Neural cell (in vitro differentiated cells): ENCODE data around the gene GABRD. TPM values are rescaled to one million over a fixed set of nuclear protein-coding genes. Genes with fewer than 3 reads are reported as not detected.

Experiments
- H2AFZ ChIP-seq: fragments of 200-600, 300-800 bp; sonication (generic), shearing (Covaris generic); 2 replicates; pipeline ENCODE4 v1.6.0; 2014; ENCODE audit warnings: low read depth, mild to moderate bottlenecking, antibody characterized with exemption, low read length, moderate library complexity
- H3F3A ChIP-seq: fragments of 200-600 bp; shearing (Covaris generic); 2 replicates; pipeline ENCODE4 v1.6.1; 2016; ENCODE audit warnings: mild to moderate bottlenecking, moderate library complexity, mixed read lengths, antibody characterized with exemption, low read length; ENCODE audit not compliant: insufficient read depth, poor library complexity, severe bottlenecking
- H3K27ac ChIP-seq: fragments of 200-600, 300-800 bp; sonication (generic), shearing (Covaris generic); 2 replicates; pipeline ENCODE4 v1.5.1; 2014; ENCODE audit warnings: mild to moderate bottlenecking, low read length, moderate library complexity
- H3K27me3 ChIP-seq: fragments of 300-800, 200-600 bp; sonication (generic), shearing (Covaris generic); 2 replicates; pipeline ENCODE4 v1.6.0; 2014; ENCODE audit warnings: mild to moderate bottlenecking, low read depth, low read length, moderate library complexity; ENCODE audit not compliant: insufficient read depth
- H3K36me3 ChIP-seq: fragments of 300-800, 200-600 bp; sonication (generic), shearing (Covaris generic); 2 replicates; pipeline ENCODE4 v1.5.1; 2014; ENCODE audit warnings: mild to moderate bottlenecking, antibody characterized with exemption, low read length, moderate library complexity; ENCODE audit not compliant: insufficient read depth
- H3K4me2 ChIP-seq: fragments of 300-800, 200-600 bp; sonication (generic), shearing (Covaris generic); 2 replicates; pipeline ENCODE4 v1.6.0; 2014; ENCODE audit warnings: mild to moderate bottlenecking, low read length
- H3K4me3 ChIP-seq: fragments of 300-800, 200-600 bp; sonication (generic), shearing (Covaris generic); 2 replicates; pipeline ENCODE4 v1.5.1; 2014; ENCODE audit warnings: mild to moderate bottlenecking, low read length, moderate library complexity
- H3K79me2 ChIP-seq: fragments of 200-600 bp; shearing (Covaris generic); replicated peaks from 2 replicates; pipeline ENCODE4 v1.6.0; 2014; ENCODE audit warnings: mild to moderate bottlenecking, low read length, moderate library complexity; ENCODE audit not compliant: insufficient read depth
- H3K9ac ChIP-seq: fragments of 300-800, 200-600 bp; sonication (generic), shearing (Covaris generic); 2 replicates; pipeline ENCODE4 v1.6.1; 2016; ENCODE audit warnings: mild to moderate bottlenecking, low read length, mixed read lengths
- H3K9me2 ChIP-seq: fragments of 200-600 bp; shearing (Covaris generic); 2 replicates; pipeline ENCODE4 v1.6.1; 2016; ENCODE audit warnings: mild to moderate bottlenecking, low read length, mixed read lengths; ENCODE audit not compliant: insufficient read depth
- H3K9me3 ChIP-seq: fragments of 200-600, 300-800 bp; sonication (generic), shearing (Covaris generic); 2 replicates; pipeline ENCODE4 v1.6.1; 2016; ENCODE audit warnings: mild to moderate bottlenecking, mixed run types, low read length, moderate library complexity, mixed read lengths
- H4K20me1 ChIP-seq: fragments of 200-600 bp; shearing (Covaris generic); 2 replicates; pipeline ENCODE4 v1.6.1; 2016; ENCODE audit warnings: mild to moderate bottlenecking, mixed run types; ENCODE audit not compliant: insufficient read depth
- EP300 ChIP-seq: fragments of 450-650 bp; conservative IDR thresholded peaks from 2 replicates; pipeline ENCODE4 v1.6.1; 2014; ENCODE audit warnings: antibody characterized with exemption, mild to moderate bottlenecking, moderate library complexity; ENCODE audit not compliant: poor library complexity, severe bottlenecking
- EZH2 ChIP-seq: fragments of 200-600, 300-800 bp; shearing (Covaris generic), sonication (generic); IDR thresholded peaks from 2 replicates; pipeline ENCODE4 v1.6.1; 2014; ENCODE audit warnings: antibody characterized with exemption, low read length, borderline replicate concordance, mild to moderate bottlenecking; ENCODE audit not compliant: insufficient read depth, poor library complexity, severe bottlenecking
- MXI1 ChIP-seq: fragments of 450-650 bp; conservative IDR thresholded peaks from 2 replicates; pipeline ENCODE4 v1.6.1; 2014; ENCODE audit warnings: antibody characterized with exemption, mild to moderate bottlenecking; ENCODE audit not compliant: poor library complexity, severe bottlenecking
- POLR2AphosphoS5 ChIP-seq: IDR thresholded peaks from 2 replicates; pipeline ENCODE4 v1.6.1; 2012
- RAD21 ChIP-seq: fragments of 450-650 bp; conservative IDR thresholded peaks from 2 replicates; pipeline ENCODE4 v1.6.1; 2014; ENCODE audit warnings: antibody characterized with exemption, mild to moderate bottlenecking, moderate library complexity
- REST ChIP-seq: IDR thresholded peaks from 2 replicates; pipeline ENCODE4 v1.6.1; 2012; ENCODE audit warnings: borderline replicate concordance
- SMC3 ChIP-seq: fragments of 450-650 bp; conservative IDR thresholded peaks from 2 replicates; pipeline ENCODE4 v1.6.1; 2014; ENCODE audit warnings: antibody characterized with exemption, mild to moderate bottlenecking, moderate library complexity; ENCODE audit not compliant: poor library complexity
- TAF1 ChIP-seq: IDR thresholded peaks from 2 replicates; pipeline ENCODE4 v1.6.1; 2012; ENCODE audit warnings: low read depth
- polyA plus RNA-seq: library from polyadenylated mRNA; depleted of rRNA; stranded (reverse); fragments of >200 nt; gene quantifications from 2 replicates; pipeline ENCODE4 v1.2.3, GENCODE V29; 2014
- TF ChIP-seq, protein P1 (sequence below): fragments of 450-650 bp; IDR thresholded peaks from 2 replicates; pipeline ENCODE4 v1.5.1; 2014; ENCODE audit warnings: antibody characterized with exemption, mild to moderate bottlenecking, moderate library complexity; ENCODE audit not compliant: poor library complexity, severe bottlenecking

The GABRD gene
- polyA plus RNA-seq, 1 donor from 2014 or later, result 0.85 TPM

- Histone ChIP-seq H3K9me3 (no peaks in the 10 kb centered on the region), H3K4me2 (no peak overlapping the region), H3K79me2 (no peaks in the 10 kb centered on the region), H3K4me3 (no peak overlapping the region), H3K9ac (no peak overlapping the region), H3F3A (no peaks in the 10 kb centered on the region), H3K36me3 (no peaks in the 10 kb centered on the region), H2AFZ (no peak overlapping the region), H3K27me3 (no peaks in the 10 kb centered on the region), H3K27ac (no peak overlapping the region), H4K20me1 (no peaks in the 10 kb centered on the region), H3K9me2 (no peaks in the 10 kb centered on the region)
- TF ChIP-seq TAF1, result no peak
Measured at GRCh38 chr1:2027961-2028583, 8.9 kb downstream of the GABRD start.

GRCh38 chr1:2028870-2029560 is 9.9 kb downstream of the GABRD start:
- H3K9me2 ChIP-seq, result no peaks in the 10 kb centered on the region
- no peak overlapping the region for H3K27ac ChIP-seq
- H2AFZ ChIP-seq, result no peak overlapping the region
- no peaks in the 10 kb centered on the region for H3K79me2 ChIP-seq
- no peaks in the 10 kb centered on the region for H3K27me3 ChIP-seq
- H3K4me3 ChIP-seq, result no peak overlapping the region
- TF ChIP-seq REST, result no peak
- TF ChIP-seq, protein P1, sequence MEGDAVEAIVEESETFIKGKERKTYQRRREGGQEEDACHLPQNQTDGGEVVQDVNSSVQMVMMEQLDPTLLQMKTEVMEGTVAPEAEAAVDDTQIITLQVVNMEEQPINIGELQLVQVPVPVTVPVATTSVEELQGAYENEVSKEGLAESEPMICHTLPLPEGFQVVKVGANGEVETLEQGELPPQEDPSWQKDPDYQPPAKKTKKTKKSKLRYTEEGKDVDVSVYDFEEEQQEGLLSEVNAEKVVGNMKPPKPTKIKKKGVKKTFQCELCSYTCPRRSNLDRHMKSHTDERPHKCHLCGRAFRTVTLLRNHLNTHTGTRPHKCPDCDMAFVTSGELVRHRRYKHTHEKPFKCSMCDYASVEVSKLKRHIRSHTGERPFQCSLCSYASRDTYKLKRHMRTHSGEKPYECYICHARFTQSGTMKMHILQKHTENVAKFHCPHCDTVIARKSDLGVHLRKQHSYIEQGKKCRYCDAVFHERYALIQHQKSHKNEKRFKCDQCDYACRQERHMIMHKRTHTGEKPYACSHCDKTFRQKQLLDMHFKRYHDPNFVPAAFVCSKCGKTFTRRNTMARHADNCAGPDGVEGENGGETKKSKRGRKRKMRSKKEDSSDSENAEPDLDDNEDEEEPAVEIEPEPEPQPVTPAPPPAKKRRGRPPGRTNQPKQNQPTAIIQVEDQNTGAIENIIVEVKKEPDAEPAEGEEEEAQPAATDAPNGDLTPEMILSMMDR, result no peak
- TF ChIP-seq TAF1, result no peak
- TF ChIP-seq SMC3, result no peak
- no peak for TF ChIP-seq POLR2AphosphoS5
- TF ChIP-seq EZH2, result no peak
- TF ChIP-seq EP300, result no peak
- TF ChIP-seq RAD21, result no peak
- no peak for TF ChIP-seq MXI1
- no peaks in the 10 kb centered on the region for H3K36me3 ChIP-seq
- H3K9ac ChIP-seq, result no peak overlapping the region
- no peaks in the 10 kb centered on the region for H3K9me3 ChIP-seq
- H4K20me1 ChIP-seq, result no peaks in the 10 kb centered on the region
- no peak overlapping the region for H3K4me2 ChIP-seq
- H3F3A ChIP-seq, result no peaks in the 10 kb centered on the region
